Cardiac muscle cell (in vitro differentiated cells and primary cell): ENCODE data around the gene SPARC. TPM values are rescaled to one million over a fixed set of nuclear protein-coding genes. Genes with fewer than 3 reads are reported as not detected.
A peak's percentile ranks its signal among the peaks of the same experiment; 100 is the strongest.

Experiments
- DNase-seq, 2 donors: peaks; one replicate each; pipeline versions ENCODE4 v3.0.0 to v3.0.0-alpha.2; 2010 to 2017; ENCODE audit warnings: low read depth in 1 of 2, low spot score in 1 of 2
- H3K27ac ChIP-seq: fragments of 200-600 bp; sonication (generic); 2 replicates; pipeline ENCODE4 v1.5.1; 2016
- H3K27me3 ChIP-seq: fragments of 200-600 bp; sonication (generic); 2 replicates; pipeline ENCODE4 v1.6.0; 2016; ENCODE audit warnings: control low read depth
- H3K36me3 ChIP-seq: fragments of 200-600 bp; sonication (generic); 2 replicates; pipeline ENCODE4 v1.5.1; 2016; ENCODE audit warnings: control low read depth
- H3K4me1 ChIP-seq: fragments of 200-600 bp; sonication (generic); 2 replicates; pipeline ENCODE4 v1.8.1; 2017; ENCODE audit warnings: low read depth, mild to moderate bottlenecking, mixed run types
- H3K4me3 ChIP-seq: fragments of 200-600 bp; sonication (generic); 2 replicates; pipeline ENCODE4 v1.5.1; 2016; ENCODE audit warnings: mild to moderate bottlenecking
- H3K9me3 ChIP-seq: fragments of 200-600 bp; sonication (generic); 2 replicates; pipeline ENCODE4 v1.5.1; 2017; ENCODE audit warnings: low read depth, mild to moderate bottlenecking, control low read depth
- CTCF ChIP-seq: IDR thresholded peaks from 2 replicates; pipeline ENCODE4 v1.5.1; 2012; ENCODE audit warnings: low read depth, mild to moderate bottlenecking, low read length
- polyA plus RNA-seq: library from polyadenylated mRNA; unstranded; fragments of >200 nt; fragmentation: Nextera tagmentation; extraction: Ambion mirVana; gene quantifications from 2 replicates; pipeline ENCODE4 v1.2.1, GENCODE V29; 2016
- total RNA-seq: library from RNA; depleted of rRNA; stranded (reverse); fragments of >200 nt; gene quantifications from 2 replicates; pipeline ENCODE4 v1.2.3, GENCODE V29; 2016

Gene SPARC
- total and polyA plus RNA-seq, 2 experiments from 2014 or later = 130 to 705 TPM

DNA sequence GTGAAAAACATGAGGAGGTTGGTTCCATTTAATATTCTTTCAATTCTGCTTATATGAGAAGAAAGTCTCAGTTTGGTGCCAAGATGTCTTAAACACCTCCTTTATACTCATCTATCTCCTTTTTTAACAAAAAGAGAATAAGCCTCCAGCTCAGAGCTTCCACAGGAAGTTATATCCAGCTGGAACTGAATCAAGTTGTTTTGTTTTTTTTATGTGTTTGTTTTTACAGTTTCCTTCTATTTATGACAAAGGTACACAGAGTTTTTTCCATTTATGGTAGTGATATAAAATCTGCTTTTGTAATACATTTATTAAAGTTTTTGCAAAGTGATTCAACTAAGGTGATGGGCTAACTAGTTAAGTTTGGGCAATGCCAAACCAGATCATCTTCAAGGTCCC is 10.4 kb downstream of the SPARC start:
- TF ChIP-seq CTCF = no peak
- Histone ChIP-seq H3K27me3 (no peaks in the 10 kb centered on the region), H3K27ac (no peak overlapping the region), H3K36me3 (peaks cover 7% of the 10 kb centered on the region), H3K4me3 (no peak overlapping the region), H3K9me3 (no peaks in the 10 kb centered on the region), H3K4me1 (peaks cover 24% of the 10 kb centered on the region)
- no peak for DNase-seq

- no peak for TF ChIP-seq CTCF
- peaks cover 19% of the 10 kb centered on the region for H3K4me1 ChIP-seq
- peaks cover 7% of the 10 kb centered on the region for H3K36me3 ChIP-seq
- H3K9me3 ChIP-seq = no peaks in the 10 kb centered on the region
- no peaks in the 10 kb centered on the region for H3K27me3 ChIP-seq
- H3K4me3 ChIP-seq = no peak overlapping the region
- DNase-seq = peak in 1 of 2 donors; percentile 75
- no peak overlapping the region for H3K27ac ChIP-seq
Measured at GRCh38 chr5:151675611-151676313, 11.0 kb downstream of the SPARC start.

- H3K4me1 ChIP-seq = peaks cover 22% of the 10 kb centered on the region
- DNase-seq = no peak
- no peaks in the 10 kb centered on the region for H3K9me3 ChIP-seq
- H3K27me3 ChIP-seq = no peaks in the 10 kb centered on the region
- H3K4me3 ChIP-seq = no peak overlapping the region
- peaks cover 7% of the 10 kb centered on the region for H3K36me3 ChIP-seq
- no peak overlapping the region for H3K27ac ChIP-seq
- TF ChIP-seq CTCF = no peak
Measured at GRCh38 chr5:151674626-151675610, 11.8 kb downstream of the SPARC start.

DNA sequence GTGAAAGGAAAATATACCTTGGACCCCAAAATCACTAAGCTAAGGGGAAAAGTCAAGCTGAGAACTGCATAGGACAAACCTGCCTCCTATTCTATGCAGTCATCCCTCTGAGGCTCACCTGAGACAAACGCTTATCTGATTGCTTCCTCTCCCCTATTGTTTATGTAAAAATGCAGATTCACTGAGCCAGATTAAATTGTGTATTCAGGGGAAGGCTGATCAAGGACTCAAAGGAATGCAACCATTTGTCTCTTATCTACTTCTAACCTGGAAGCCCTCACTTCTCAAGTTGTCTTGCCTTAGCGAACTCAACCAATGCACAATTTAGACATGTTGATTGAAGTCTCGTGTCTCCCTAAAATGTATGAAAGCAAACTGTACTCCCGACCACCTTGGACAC is 13.3 kb downstream of the SPARC start:
- H3K27ac ChIP-seq = no peak overlapping the region
- TF ChIP-seq CTCF = no peak
- no peaks in the 10 kb centered on the region for H3K27me3 ChIP-seq
- peaks cover 20% of the 10 kb centered on the region for H3K36me3 ChIP-seq
- H3K4me1 ChIP-seq = peaks cover 22% of the 10 kb centered on the region
- H3K4me3 ChIP-seq = no peak overlapping the region
- DNase-seq = no peak
- H3K9me3 ChIP-seq = no peaks in the 10 kb centered on the region

DNA sequence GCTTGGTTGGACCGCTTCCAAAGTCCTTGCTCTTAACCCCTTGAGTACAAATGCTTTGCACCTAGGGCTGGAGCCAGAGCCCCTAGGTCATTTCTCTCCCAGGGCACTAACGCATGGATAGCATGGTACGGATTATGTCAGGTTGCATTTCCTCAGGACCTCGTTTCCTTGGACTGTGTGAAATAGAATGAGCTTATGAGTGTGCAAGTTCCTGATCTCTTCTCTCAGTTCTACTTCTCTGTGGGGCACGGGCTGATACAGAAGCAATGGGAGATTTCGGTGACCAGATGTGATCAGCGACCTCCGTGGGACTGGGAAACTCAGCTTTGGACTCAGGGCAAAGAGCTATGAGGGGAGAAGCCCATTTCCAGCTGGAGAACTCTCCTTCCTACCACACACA is 14.2 kb downstream of the SPARC start:
- no peaks in the 10 kb centered on the region for H3K9me3 ChIP-seq
- DNase-seq = no peak
- H3K27ac ChIP-seq = no peak overlapping the region
- H3K36me3 ChIP-seq = peaks cover 20% of the 10 kb centered on the region
- no peak overlapping the region for H3K4me3 ChIP-seq
- H3K4me1 ChIP-seq = peaks cover 16% of the 10 kb centered on the region
- no peak for TF ChIP-seq CTCF
- no peaks in the 10 kb centered on the region for H3K27me3 ChIP-seq
